ENCODE data around the gene SNX22.
A peak's percentile ranks its signal among the peaks of the same experiment; 100 is the strongest.
"Not testable (repeated sequence)": the region's sequence is repeated elsewhere in the genome, so short reads cannot be mapped to it uniquely, and the experiment has no call there.

SNX22 gene

GRCh38 chr15:64151727-64152506 lies at the start of gene SNX22:
Gene SNX22, plus strand, starts transcription at chr15:64151731. Its CDS starts 45 bp downstream, at chr15:64151776.
- Mint-ChIP-seq H3K4me1 (ENCODE audit: low read depth) (peaks cover 22% of the 10 kb centered on the region), H3K27ac (no peak within 1 kb of the TSS), H3K9me3 (ENCODE audit: low read depth) (no peaks in the 10 kb centered on the region), H3K27me3 (peaks cover 2% of the 10 kb centered on the region), H3K36me3 (no peaks in the 10 kb centered on the region), H3K4me3 (peak within 1 kb of the TSS; percentile 82)

- peaks cover 3% of the 10 kb centered on the region for H3K9me3 Mint-ChIP-seq (ENCODE audit: low read depth)
- no peak overlapping the region for H3K4me3 Mint-ChIP-seq
- no peaks in the 10 kb centered on the region for H3K27me3 Mint-ChIP-seq
- peaks cover 3% of the 10 kb centered on the region for H3K36me3 Mint-ChIP-seq
- peak overlapping the region; percentile 41 for H3K27ac Mint-ChIP-seq
- H3K4me1 Mint-ChIP-seq (ENCODE audit: low read depth) = peaks cover 72% of the 10 kb centered on the region
Measured at GRCh38 chr15:64102497-64102896, 49.0 kb upstream of the SNX22 start.

- H3K4me3 Mint-ChIP-seq = no peak overlapping the region
- no peaks in the 10 kb centered on the region for H3K27me3 Mint-ChIP-seq
- peaks cover 3% of the 10 kb centered on the region for H3K9me3 Mint-ChIP-seq (ENCODE audit: low read depth)
- H3K4me1 Mint-ChIP-seq (ENCODE audit: low read depth) = peaks cover 60% of the 10 kb centered on the region
- H3K36me3 Mint-ChIP-seq = peaks cover 3% of the 10 kb centered on the region
- no peak overlapping the region for H3K27ac Mint-ChIP-seq
Measured at GRCh38 chr15:64105113-64105704, 46.3 kb upstream of the SNX22 start.

- peaks cover 2% of the 10 kb centered on the region for H3K9me3 Mint-ChIP-seq (ENCODE audit: low read depth)
- H3K4me1 Mint-ChIP-seq (ENCODE audit: low read depth) = peaks cover 66% of the 10 kb centered on the region
- H3K36me3 Mint-ChIP-seq = peaks cover 2% of the 10 kb centered on the region
- no peaks in the 10 kb centered on the region for H3K27me3 Mint-ChIP-seq
- H3K4me3 Mint-ChIP-seq = no peak overlapping the region
- H3K27ac Mint-ChIP-seq = peak overlapping the region; percentile 55
Measured at GRCh38 chr15:64107337-64107736, 44.2 kb upstream of the SNX22 start.

GRCh38 chr15:64110108-64110701 lies 41.3 kb upstream of the SNX22 start:
- H3K4me3 Mint-ChIP-seq; H3K27me3 Mint-ChIP-seq; H3K36me3 Mint-ChIP-seq; H3K9me3 Mint-ChIP-seq (ENCODE audit: low read depth): not testable (repeated sequence)
- peaks cover 49% of the 10 kb centered on the region for H3K4me1 Mint-ChIP-seq (ENCODE audit: low read depth)
- H3K27ac Mint-ChIP-seq = peak overlapping the region; percentile 28

- Mint-ChIP-seq H3K4me3 (no peak overlapping the region), H3K4me1 (ENCODE audit: low read depth) (peaks cover 43% of the 10 kb centered on the region), H3K27me3 (no peaks in the 10 kb centered on the region)
Measured at GRCh38 chr15:64110950-64111678, 40.4 kb upstream of the SNX22 start.

GRCh38 chr15:64111679-64112050 lies 39.9 kb upstream of the SNX22 start:
- Mint-ChIP-seq H3K27me3 (no peaks in the 10 kb centered on the region), H3K36me3 (peaks cover 2% of the 10 kb centered on the region), H3K4me1 (ENCODE audit: low read depth) (peaks cover 38% of the 10 kb centered on the region), H3K27ac (no peak overlapping the region), H3K9me3 (ENCODE audit: low read depth) (no peaks in the 10 kb centered on the region), H3K4me3 (no peak overlapping the region)

More at GRCh38 chr15:64110950-64111678, 40.4 kb upstream of the SNX22 start:
- H3K36me3 Mint-ChIP-seq = peaks cover 2% of the 10 kb centered on the region
- H3K9me3 Mint-ChIP-seq (ENCODE audit: low read depth) = no peaks in the 10 kb centered on the region
- H3K27ac Mint-ChIP-seq = peak overlapping the region; percentile 61

GRCh38 chr15:64112073-64112772 lies 39.3 kb upstream of the SNX22 start:
- Mint-ChIP-seq H3K36me3 (peaks cover 2% of the 10 kb centered on the region), H3K4me1 (ENCODE audit: low read depth) (peaks cover 32% of the 10 kb centered on the region)

GRCh38 chr15:64112904-64113303 lies 38.6 kb upstream of the SNX22 start:
- Mint-ChIP-seq H3K4me3 (no peak overlapping the region), H3K27me3 (no peaks in the 10 kb centered on the region), H3K27ac (no peak overlapping the region), H3K36me3 (peaks cover 2% of the 10 kb centered on the region), H3K4me1 (ENCODE audit: low read depth) (peaks cover 28% of the 10 kb centered on the region), H3K9me3 (ENCODE audit: low read depth) (no peaks in the 10 kb centered on the region)

More at GRCh38 chr15:64112073-64112772, 39.3 kb upstream of the SNX22 start:
- Mint-ChIP-seq H3K9me3 (ENCODE audit: low read depth) (no peaks in the 10 kb centered on the region), H3K27ac (peak overlapping the region; percentile 2), H3K27me3 (no peaks in the 10 kb centered on the region), H3K4me3 (no peak overlapping the region)

GRCh38 chr15:64117759-64118487 lies 33.6 kb upstream of the SNX22 start:
- H3K27me3 Mint-ChIP-seq = no peaks in the 10 kb centered on the region
- H3K4me1 Mint-ChIP-seq (ENCODE audit: low read depth) = no peaks in the 10 kb centered on the region
- no peak overlapping the region for H3K27ac Mint-ChIP-seq
- H3K9me3 Mint-ChIP-seq (ENCODE audit: low read depth) = no peaks in the 10 kb centered on the region
- no peak overlapping the region for H3K4me3 Mint-ChIP-seq
- H3K36me3 Mint-ChIP-seq = peaks cover 2% of the 10 kb centered on the region

- not testable (repeated sequence) for H3K27ac Mint-ChIP-seq; H3K4me1 Mint-ChIP-seq (ENCODE audit: low read depth); H3K36me3 Mint-ChIP-seq; H3K9me3 Mint-ChIP-seq (ENCODE audit: low read depth); H3K4me3 Mint-ChIP-seq; H3K27me3 Mint-ChIP-seq
Measured at GRCh38 chr15:64120322-64120721, 31.2 kb upstream of the SNX22 start.

GRCh38 chr15:64121614-64122013 lies 29.9 kb upstream of the SNX22 start:
- Mint-ChIP-seq H3K9me3 (ENCODE audit: low read depth) (no peaks in the 10 kb centered on the region), H3K27ac (no peak overlapping the region), H3K27me3 (no peaks in the 10 kb centered on the region), H3K4me1 (ENCODE audit: low read depth) (no peaks in the 10 kb centered on the region), H3K36me3 (peaks cover 5% of the 10 kb centered on the region), H3K4me3 (no peak overlapping the region)

- peaks cover 5% of the 10 kb centered on the region for H3K36me3 Mint-ChIP-seq
- no peak overlapping the region for H3K4me3 Mint-ChIP-seq
- no peaks in the 10 kb centered on the region for H3K4me1 Mint-ChIP-seq (ENCODE audit: low read depth)
- no peaks in the 10 kb centered on the region for H3K27me3 Mint-ChIP-seq
- H3K27ac Mint-ChIP-seq = no peak overlapping the region
- H3K9me3 Mint-ChIP-seq (ENCODE audit: low read depth) = no peaks in the 10 kb centered on the region
Measured at GRCh38 chr15:64122444-64122843, 29.1 kb upstream of the SNX22 start.

- no peaks in the 10 kb centered on the region for H3K4me1 Mint-ChIP-seq (ENCODE audit: low read depth)
- H3K27ac Mint-ChIP-seq = no peak overlapping the region
- H3K9me3 Mint-ChIP-seq (ENCODE audit: low read depth) = no peaks in the 10 kb centered on the region
- no peak overlapping the region for H3K4me3 Mint-ChIP-seq
- peaks cover 5% of the 10 kb centered on the region for H3K36me3 Mint-ChIP-seq
- H3K27me3 Mint-ChIP-seq = no peaks in the 10 kb centered on the region
Measured at GRCh38 chr15:64122936-64123351, 28.6 kb upstream of the SNX22 start.

All from activated naive CD8-positive, alpha-beta T cell (primary cell).